ENCODE data around the gene DNER. TPM values are rescaled to one million over a fixed set of nuclear protein-coding genes. Genes with fewer than 3 reads are reported as not detected.

DNER gene
- polyA plus RNA-seq, 1 of the 3 experiments (the other 2 are of a cell fraction): 1.4 TPM

GRCh38 chr2:229409751-229410181 is 304.6 kb downstream of the DNER start:
- no peak overlapping the region for H3K4me3 ChIP-seq (ENCODE audit: low read depth in 2 of 2, low read length in 1 of 2)
- CTCF ChIA-PET: no interaction called here
- POLR2A ChIA-PET: no interaction called here
- no peaks in the 10 kb centered on the region for H3K36me3 ChIP-seq (replicated peaks in 1 of 2; ENCODE audit: control insufficient read depth in 1 of 2, insufficient read depth in 2 of 2, low read length in 1 of 2)
- no peak overlapping the region for H3K27ac ChIP-seq (ENCODE audit: low read depth in 2 of 2, low read length in 1 of 2)
- 67% methylated on average over 4 of the region's 4 CpGs for WGBS (ENCODE audit: low lambda C conversion rate)
- DNase-seq: no peak
- no peak for TF ChIP-seq NRF1 (IDR thresholded peaks at IDR 0.05; ENCODE audit: low read depth, low read length)
- no peak for TF ChIP-seq GABPA (IDR thresholded peaks at IDR 0.05; ENCODE audit: low read depth)
- TF ChIP-seq IRF3 (IDR thresholded peaks at IDR 0.05; ENCODE audit: low read depth, low read length): no peak
- no peak for TF ChIP-seq GATA2 (CRISPR knock-in tag; IDR thresholded peaks at IDR 0.05)
- no peak for TF ChIP-seq RFX5 (IDR thresholded peaks at IDR 0.05; ENCODE audit: low read length)
- TF ChIP-seq EP300 (IDR thresholded peaks at IDR 0.05; ENCODE audit: borderline replicate concordance in 1 of 2, low read depth in 1 of 2, low read length in 1 of 2): no peak
- TF ChIP-seq YY1 (IDR thresholded peaks at IDR 0.05; ENCODE audit: low read depth): no peak
- no peak for TF ChIP-seq TEAD4 (IDR thresholded peaks at IDR 0.05; ENCODE audit: borderline replicate concordance, insufficient read depth)
- TF ChIP-seq EZH2phosphoT487 (IDR thresholded peaks at IDR 0.05; ENCODE audit: borderline replicate concordance, low read depth): no peak
- TF ChIP-seq MAX (IDR thresholded peaks at IDR 0.05; ENCODE audit: low read depth): no peak
- no peak for TF ChIP-seq FOXJ3 (CRISPR knock-in tag; IDR thresholded peaks at IDR 0.05)
- TF ChIP-seq RAD21 (IDR thresholded peaks at IDR 0.05; ENCODE audit: low read length): no peak
- no peak for TF ChIP-seq SMC3 (IDR thresholded peaks at IDR 0.05; ENCODE audit: low read depth, low read length)
- no peak for TF ChIP-seq REST (IDR thresholded peaks at IDR 0.05; ENCODE audit: low read depth, low read length)
- no peak for TF ChIP-seq TCF12 (IDR thresholded peaks at IDR 0.05)
- TF ChIP-seq FOSL2 (IDR thresholded peaks at IDR 0.05; ENCODE audit: borderline replicate concordance, low read depth): no peak
- no peak for TF ChIP-seq JUND (IDR thresholded peaks at IDR 0.05)
- TF ChIP-seq RXRA (IDR thresholded peaks at IDR 0.05; ENCODE audit: borderline replicate concordance, low read depth): no peak
- no peak for TF ChIP-seq RCOR1 (IDR thresholded peaks at IDR 0.05; ENCODE audit: low read length)
- no peaks in the 10 kb centered on the region for H3K9me2 ChIP-seq
- H3K27me3 ChIP-seq (ENCODE audit: insufficient read depth): no peaks in the 10 kb centered on the region
- no peaks in the 10 kb centered on the region for H3K79me2 ChIP-seq (ENCODE audit: insufficient read depth)
- no peaks in the 10 kb centered on the region for H4K20me1 ChIP-seq (ENCODE audit: insufficient read depth)
- H3K4me1 ChIP-seq (ENCODE audit: control insufficient read depth in 1 of 2, insufficient read depth in 2 of 2, low read depth in 1 of 2, low read length in 1 of 2): no peaks in the 10 kb centered on the region; a peak in 1 of 4 replicates
- H3K9me3 ChIP-seq: no peaks in the 10 kb centered on the region
- no peak overlapping the region for H2AFZ ChIP-seq (ENCODE audit: low read depth)
- H3K9ac ChIP-seq: no peak overlapping the region
- H3K4me2 ChIP-seq: no peak overlapping the region
- H3F3A ChIP-seq (replicated peaks; ENCODE audit: insufficient read depth): no peaks in the 10 kb centered on the region
